GM20000 (cell line): Measurements from ENCODE around the gene GADD45G.

ENCODE experiments used
- DNase-seq: peaks from one replicate; pipeline ENCODE4 v3.0.0; 2012; ENCODE audit warnings: low spot score
- TF ChIP-seq, protein P1 (sequence below): IDR thresholded peaks from 2 replicates; pipeline ENCODE4 v1.5.1; 2012; ENCODE audit warnings: mild to moderate bottlenecking, control low read depth; ENCODE audit errors: extremely low read depth, missing control alignments

The GADD45G gene

DNA sequence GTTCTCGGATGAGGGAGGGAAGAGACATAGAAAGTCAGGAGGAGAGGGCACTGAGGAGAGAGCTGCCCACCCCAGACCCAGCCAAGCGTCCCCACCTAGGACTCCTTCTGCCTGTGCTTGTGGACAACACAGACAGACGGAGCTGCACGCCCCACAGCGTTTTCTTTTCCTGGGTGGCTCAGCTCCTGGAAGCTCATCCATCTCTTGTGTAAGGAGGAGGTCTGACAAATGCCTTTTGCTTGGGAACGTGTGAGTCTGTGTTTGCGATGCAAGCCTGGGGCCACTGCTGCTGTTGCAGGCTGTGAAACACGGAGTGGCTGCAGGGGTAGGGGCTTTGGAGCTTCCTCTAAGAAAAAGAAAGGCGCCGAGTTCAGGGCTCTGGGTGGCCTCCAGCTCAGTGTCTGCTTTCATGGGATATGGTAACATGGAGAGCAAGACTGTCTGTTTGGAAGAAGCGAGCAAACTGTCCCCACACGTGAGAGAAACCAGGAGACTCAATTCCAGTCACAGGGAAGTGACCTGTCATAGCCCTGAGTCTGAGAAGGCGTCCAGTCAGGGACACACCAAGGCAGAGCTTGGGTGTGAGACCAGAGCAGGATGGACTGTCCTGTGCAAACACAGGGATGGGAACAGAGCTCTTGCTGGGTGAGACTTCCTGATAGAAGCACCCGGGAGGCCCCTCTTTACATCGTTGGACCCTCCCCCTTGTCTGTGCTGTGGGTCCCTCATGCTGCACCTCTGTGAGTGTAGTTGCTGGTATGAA, 42.7 kb downstream of the GADD45G start:
- TF ChIP-seq, protein P1, sequence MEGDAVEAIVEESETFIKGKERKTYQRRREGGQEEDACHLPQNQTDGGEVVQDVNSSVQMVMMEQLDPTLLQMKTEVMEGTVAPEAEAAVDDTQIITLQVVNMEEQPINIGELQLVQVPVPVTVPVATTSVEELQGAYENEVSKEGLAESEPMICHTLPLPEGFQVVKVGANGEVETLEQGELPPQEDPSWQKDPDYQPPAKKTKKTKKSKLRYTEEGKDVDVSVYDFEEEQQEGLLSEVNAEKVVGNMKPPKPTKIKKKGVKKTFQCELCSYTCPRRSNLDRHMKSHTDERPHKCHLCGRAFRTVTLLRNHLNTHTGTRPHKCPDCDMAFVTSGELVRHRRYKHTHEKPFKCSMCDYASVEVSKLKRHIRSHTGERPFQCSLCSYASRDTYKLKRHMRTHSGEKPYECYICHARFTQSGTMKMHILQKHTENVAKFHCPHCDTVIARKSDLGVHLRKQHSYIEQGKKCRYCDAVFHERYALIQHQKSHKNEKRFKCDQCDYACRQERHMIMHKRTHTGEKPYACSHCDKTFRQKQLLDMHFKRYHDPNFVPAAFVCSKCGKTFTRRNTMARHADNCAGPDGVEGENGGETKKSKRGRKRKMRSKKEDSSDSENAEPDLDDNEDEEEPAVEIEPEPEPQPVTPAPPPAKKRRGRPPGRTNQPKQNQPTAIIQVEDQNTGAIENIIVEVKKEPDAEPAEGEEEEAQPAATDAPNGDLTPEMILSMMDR: no peak
- no peak for DNase-seq

DNA sequence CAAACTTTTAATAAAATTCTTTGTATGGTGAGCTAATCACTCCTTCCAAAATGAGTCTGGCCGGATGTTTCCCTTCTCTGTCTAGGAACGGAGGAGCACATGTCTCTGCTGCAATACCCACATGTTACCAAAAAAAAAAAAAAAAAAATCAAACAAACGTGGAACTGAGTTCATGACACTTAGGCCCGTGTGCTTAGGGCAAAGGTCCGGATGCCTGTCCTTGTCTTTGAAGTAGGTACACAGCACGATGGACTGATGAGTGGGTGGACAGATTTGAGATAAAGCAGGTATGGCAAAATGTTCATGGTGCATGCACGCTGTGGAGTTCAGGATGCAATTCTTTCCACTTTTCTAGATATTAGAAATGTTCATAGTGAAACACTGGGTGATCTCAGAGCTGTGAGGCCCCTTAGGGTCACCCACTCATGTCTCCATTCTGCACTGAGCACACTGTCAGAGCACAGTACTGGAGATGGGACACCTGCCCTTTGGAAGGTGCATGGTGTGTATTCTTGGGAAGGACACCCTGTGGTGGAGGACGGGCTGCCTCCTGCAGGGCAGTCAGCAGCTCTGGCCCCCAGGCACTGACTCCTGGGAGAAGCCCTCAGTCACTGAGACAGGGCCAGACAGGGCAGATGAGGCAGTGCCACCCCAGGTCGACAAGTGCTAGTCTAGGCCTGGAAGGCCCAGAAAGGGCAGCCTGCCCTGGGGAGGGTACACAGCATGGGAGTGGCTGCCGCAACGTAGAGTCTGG, 43.6 kb downstream of the GADD45G start:
- DNase-seq: no peak
- TF ChIP-seq, protein P1: no peak

DNA sequence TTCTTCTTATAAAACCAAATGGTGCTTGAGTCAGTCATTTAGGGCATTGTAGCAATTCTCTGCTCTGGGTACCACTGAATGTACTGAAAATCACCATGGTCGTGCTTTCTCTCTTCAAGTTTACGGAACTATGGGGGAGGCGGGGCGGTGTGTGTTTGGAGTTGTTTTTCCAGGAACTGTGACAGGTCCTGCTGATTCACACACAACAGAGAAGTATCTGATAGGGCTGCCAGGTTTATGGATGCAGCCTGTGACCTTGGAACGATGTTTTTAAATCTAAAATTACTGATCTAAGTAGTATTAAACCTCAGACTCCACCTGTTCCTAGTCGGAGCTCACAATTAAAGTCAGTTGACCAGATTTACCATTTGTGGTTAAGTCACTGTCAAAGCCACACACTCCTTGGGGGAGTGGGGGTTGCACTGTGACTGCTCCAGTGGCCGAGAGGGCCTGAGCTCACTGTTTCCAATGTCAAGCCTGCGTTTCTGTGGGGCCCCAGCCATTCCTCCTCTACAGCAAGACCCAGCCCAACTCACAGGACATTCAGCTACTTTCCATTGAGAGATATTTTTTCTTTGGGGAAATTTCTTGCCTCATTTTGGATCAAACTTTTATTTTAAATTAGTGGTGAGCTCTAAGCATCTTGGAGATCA, 44.4 kb downstream of the GADD45G start:
- no peak for DNase-seq
- TF ChIP-seq, protein P1: no peak

DNA sequence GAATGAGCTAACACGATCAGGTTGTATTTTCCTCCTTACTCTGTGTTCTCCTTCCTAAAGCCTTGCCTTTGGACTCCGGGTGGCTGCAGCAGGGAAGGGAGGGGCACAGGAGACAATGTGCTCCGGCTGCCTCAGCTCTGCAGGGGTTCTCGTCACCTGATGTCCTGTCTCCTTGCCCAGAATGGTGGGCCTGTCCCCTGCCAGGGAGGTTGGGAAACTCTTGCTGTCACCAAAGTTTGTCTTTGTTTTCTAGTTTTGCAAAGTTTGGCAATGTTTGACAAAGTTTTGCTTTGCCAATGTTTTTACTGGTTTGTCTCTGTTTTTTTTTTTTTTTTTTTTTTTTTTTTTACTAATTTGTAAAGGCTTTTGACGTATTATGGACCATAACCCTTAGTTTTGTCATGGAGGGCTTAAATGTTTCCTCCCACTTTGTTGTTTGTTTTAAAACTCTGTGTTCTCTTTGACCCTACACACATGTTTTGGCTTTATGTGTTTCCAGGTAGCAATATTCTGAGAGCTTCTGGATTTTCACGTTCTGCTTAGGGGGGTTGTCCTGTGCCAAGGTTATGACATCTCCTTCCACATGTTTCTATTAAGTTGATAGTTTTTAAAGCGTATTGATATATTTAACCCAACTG, 49.3 kb downstream of the GADD45G start:
- DNase-seq: no peak
- TF ChIP-seq, protein P1: no peak

DNA sequence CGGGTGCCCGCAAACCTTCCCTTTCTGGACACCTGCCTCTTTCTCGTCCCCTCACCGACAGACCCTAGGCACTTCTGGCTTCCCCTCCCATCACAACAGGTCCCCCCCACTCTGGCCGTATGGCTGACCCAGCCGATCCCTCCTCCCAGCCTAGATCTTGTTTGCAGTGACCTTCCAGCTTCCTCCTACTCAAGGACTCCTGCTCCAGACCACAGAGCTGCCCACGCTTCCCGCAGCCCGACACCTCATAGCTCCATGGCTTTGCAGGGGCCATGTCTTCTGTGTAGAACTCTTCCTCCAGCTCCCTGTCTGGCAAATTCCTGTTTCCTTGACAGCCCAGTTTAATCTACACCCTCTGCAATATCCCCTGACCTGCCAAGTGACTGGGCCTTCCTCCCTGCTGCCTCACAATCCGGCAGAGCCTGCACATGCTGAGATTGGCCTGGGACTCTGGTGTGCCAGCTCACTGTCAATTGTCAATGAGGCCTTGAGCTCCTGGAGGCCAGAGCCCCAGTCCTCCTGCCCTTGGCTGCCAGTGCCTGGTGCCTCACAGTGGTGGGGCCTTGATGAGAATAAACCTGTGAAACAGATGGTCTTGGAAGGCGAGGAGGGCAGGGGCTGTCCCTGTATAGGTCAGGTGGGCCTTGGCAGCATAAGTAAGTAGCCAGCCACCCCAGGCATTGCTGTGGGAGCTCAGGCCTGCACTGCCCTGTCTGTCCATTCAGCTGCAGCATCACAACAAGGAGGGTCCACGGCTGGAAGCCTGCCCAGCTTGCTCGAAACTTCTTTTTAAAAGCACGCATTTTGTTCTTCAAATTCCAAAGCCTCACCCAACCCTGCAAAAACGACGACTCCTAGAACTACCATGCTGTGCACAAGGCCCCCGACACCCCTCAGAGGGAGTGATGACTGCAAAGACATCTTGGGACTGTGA, 50.5 kb downstream of the GADD45G start:
- DNase-seq: no peak
- TF ChIP-seq, protein P1: no peak
